Common myeloid progenitor, CD34-positive (primary cell): Measurements from ENCODE around the gene ACTG1.

Experiments
- CTCF ChIA-PET: fragments of 350-600 bp; sonication (Branson Sonifier 250); formaldehyde crosslinking; loops from one replicate; lab custom pipeline; 2021; ENCODE audit warnings: antibody characterized with exemption; lab: Charles Lee
- POLR2A ChIA-PET: fragments of 350-600 bp; sonication (Branson Sonifier 250); formaldehyde crosslinking; loops from one replicate; lab custom pipeline; 2021; ENCODE audit warnings: antibody characterized with exemption; lab: Charles Lee
- DNase-seq, 3 donors: peaks; one replicate each; pipeline versions ENCODE4 v3.0.0 to v3.0.0-alpha.2; 2013
- H3K27ac ChIP-seq, 2 experiments: 1 replicate in 1 of 2; 2 replicates in 1 of 2; pipeline ENCODE4 v1.7.0; 2013; ENCODE audit warnings: inconsistent platforms in 2 of 2, low read length in 2 of 2, mild to moderate bottlenecking in 2 of 2, low read depth in 1 of 2, moderate library complexity in 1 of 2; ENCODE audit not compliant: severe bottlenecking in 2 of 2, insufficient read depth in 1 of 2, poor library complexity in 1 of 2
- H3K27me3 ChIP-seq, 5 experiments: replicated peaks in 2 of 5; 1 replicate in 3 of 5; 2 replicates in 2 of 5; pipeline versions ENCODE4 v1.6.1 to v1.7.0; 2013; ENCODE audit warnings: low read length in 4 of 5, mild to moderate bottlenecking in 2 of 5, moderate library complexity in 2 of 5, inconsistent platforms in 1 of 5; ENCODE audit not compliant: insufficient read depth in 5 of 5, control insufficient read depth in 4 of 5
- H3K36me3 ChIP-seq, 4 experiments: 1 replicate in 2 of 4; 2 replicates in 2 of 4; pipeline versions ENCODE4 v1.6.1 to v1.7.0; 2013; ENCODE audit warnings: low read length in 3 of 4, control low read depth in 1 of 4, mild to moderate bottlenecking in 1 of 4; ENCODE audit not compliant: control insufficient read depth in 4 of 4, insufficient read depth in 4 of 4
- H3K4me1 ChIP-seq, 4 experiments: 1 replicate in 3 of 4; 2 replicates in 1 of 4; pipeline versions ENCODE4 v1.6.1 to v1.7.1; 2013; ENCODE audit warnings: low read length in 3 of 4, mild to moderate bottlenecking in 3 of 4, control low read depth in 1 of 4, inconsistent platforms in 1 of 4, moderate library complexity in 1 of 4; ENCODE audit not compliant: control insufficient read depth in 4 of 4, insufficient read depth in 4 of 4; ENCODE audit errors: control extremely low read depth in 1 of 4
- H3K4me3 ChIP-seq, 7 experiments: 1 replicate in 4 of 7; 2 replicates in 3 of 7; pipeline versions ENCODE4 v1.5.1 to v1.7.0; 2013; ENCODE audit warnings: mild to moderate bottlenecking in 7 of 7, low read length in 6 of 7, moderate library complexity in 6 of 7, inconsistent platforms in 2 of 7, low read depth in 2 of 7, control low read depth in 1 of 7; ENCODE audit not compliant: insufficient read depth in 4 of 7, control insufficient read depth in 1 of 7; ENCODE audit errors: extremely low read depth in 1 of 7
- H3K9me3 ChIP-seq, 5 experiments: 1 replicate in 4 of 5; 2 replicates in 1 of 5; pipeline versions ENCODE4 v1.6.1 to v1.7.1; 2013; ENCODE audit warnings: low read length in 4 of 5, mild to moderate bottlenecking in 2 of 5, inconsistent platforms in 1 of 5, low read depth in 1 of 5, moderate library complexity in 1 of 5; ENCODE audit not compliant: control insufficient read depth in 4 of 5, insufficient read depth in 2 of 5; ENCODE audit errors: control extremely low read depth in 1 of 5
- WGBS: methylation state at CpG from one replicate; pipeline ENCODE4 v1.1.5; 2013; ENCODE audit not compliant: insufficient coverage; 5-methylcytosine and 5-hydroxymethylcytosine counted together

ACTG1 gene

DNA sequence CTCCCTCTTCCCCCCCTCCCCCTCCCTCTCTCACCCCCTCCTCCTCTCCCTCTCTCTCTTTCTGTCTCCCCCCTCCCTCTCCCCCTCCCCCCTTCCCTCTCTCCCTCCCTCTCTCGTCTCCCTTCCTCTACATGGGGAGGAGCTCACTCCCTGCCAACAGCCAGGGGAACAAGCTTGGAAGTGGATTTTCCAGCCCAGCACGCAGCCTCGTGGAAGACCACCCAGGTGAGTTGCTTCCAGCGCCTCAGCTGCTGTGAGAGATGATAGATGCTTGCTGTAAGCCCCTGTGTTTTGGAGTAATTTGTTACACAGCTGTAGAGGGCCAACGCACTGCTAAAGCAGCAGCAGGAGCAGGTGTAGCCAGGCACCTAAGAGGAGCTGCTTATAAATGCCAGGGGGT, 20.8 kb downstream of the ACTG1 start:
- Histone ChIP-seq H3K27ac (no peak overlapping the region), H3K4me3 (no peak overlapping the region), H3K36me3 (no peaks in the 10 kb centered on the region), H3K9me3 (no peaks in the 10 kb centered on the region), H3K27me3 (peaks cover 0 to 2% (median 0%) of the 10 kb centered on the region in 5 experiments), H3K4me1 (peaks cover 0 to 40% (median 29%) of the 10 kb centered on the region in 4 experiments)
- DNase-seq: no peak
- POLR2A ChIA-PET: interaction anchor here (1.0 kb wide), 1 partner anchor 26 kb away, joined by 3 read pairs; no protein-coding TSS in a partner anchor
- CTCF ChIA-PET: interaction anchor here (0.7 to 1.8 kb wide), 2 partner anchors 9 to 18 kb away, joined by 3 to 5 read pairs; no protein-coding TSS in a partner anchor
- 65% methylated on average over 4 of the region's 5 CpGs for WGBS

DNA sequence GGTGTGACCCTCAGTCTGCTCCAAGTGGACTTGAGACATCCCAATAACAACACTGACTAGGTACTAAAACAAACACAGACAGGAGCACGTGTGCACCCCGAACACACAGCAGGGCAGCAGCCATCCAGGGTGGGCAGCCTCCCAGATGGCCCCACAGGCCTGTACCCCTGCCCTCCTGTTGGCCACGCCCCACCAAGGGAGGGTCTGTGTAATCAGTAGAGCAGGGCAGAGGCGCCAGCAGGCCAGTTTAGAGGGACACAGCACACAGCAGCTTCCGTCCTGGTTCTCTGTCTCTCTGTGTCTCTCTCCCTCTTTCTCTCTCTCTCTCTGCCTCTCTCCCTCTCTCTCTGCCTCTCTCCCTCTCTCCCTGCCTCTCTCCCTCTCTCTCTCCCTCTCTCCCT, 21.4 kb downstream of the ACTG1 start:
- Histone ChIP-seq H3K27ac (no peak overlapping the region), H3K4me3 (no peak overlapping the region)
- CTCF ChIA-PET: interaction anchor here (1.8 to 2.5 kb wide), 2 partner anchors 11 to 18 kb away, joined by 5 to 7 read pairs; no protein-coding TSS in a partner anchor

GRCh38 chr17:81489998-81490992, 22.3 kb downstream of the ACTG1 start:
- H3K4me3 ChIP-seq: no peak overlapping the region
- ChIA-PET CTCF (interaction anchor here (1.1 to 2.5 kb wide), 4 partner anchors 11 to 61 kb away, joined by 4 to 7 read pairs (median 5); no protein-coding TSS in a partner anchor), POLR2A (interaction anchor here (1.0 kb wide), 1 partner anchor 24 kb away, joined by 3 read pairs; no protein-coding TSS in a partner anchor)
- peaks cover 0 to 2% (median 0%) of the 10 kb centered on the region in 5 experiments for H3K27me3 ChIP-seq
- no peaks in the 10 kb centered on the region for H3K36me3 ChIP-seq
- no peak overlapping the region for H3K27ac ChIP-seq
- no peak for DNase-seq
- H3K4me1 ChIP-seq: peaks cover 4 to 53% (median 40%) of the 10 kb centered on the region in 4 experiments
- H3K9me3 ChIP-seq: no peaks in the 10 kb centered on the region
- WGBS: 60% methylated on average over 9 of the region's 14 CpGs

More for the DNA sequence above, 21.4 kb downstream of the ACTG1 start:
- 84% methylated on average over 4 of the region's 5 CpGs for WGBS
- Histone ChIP-seq H3K36me3 (no peaks in the 10 kb centered on the region), H3K27me3 (peaks cover 0 to 2% (median 0%) of the 10 kb centered on the region in 5 experiments), H3K4me1 (peaks cover 0 to 46% (median 34%) of the 10 kb centered on the region in 4 experiments), H3K9me3 (no peaks in the 10 kb centered on the region)
- DNase-seq: no peak
- POLR2A ChIA-PET: interaction anchor here (1.0 kb wide), 1 partner anchor 27 kb away, joined by 3 read pairs; no protein-coding TSS in a partner anchor

DNA sequence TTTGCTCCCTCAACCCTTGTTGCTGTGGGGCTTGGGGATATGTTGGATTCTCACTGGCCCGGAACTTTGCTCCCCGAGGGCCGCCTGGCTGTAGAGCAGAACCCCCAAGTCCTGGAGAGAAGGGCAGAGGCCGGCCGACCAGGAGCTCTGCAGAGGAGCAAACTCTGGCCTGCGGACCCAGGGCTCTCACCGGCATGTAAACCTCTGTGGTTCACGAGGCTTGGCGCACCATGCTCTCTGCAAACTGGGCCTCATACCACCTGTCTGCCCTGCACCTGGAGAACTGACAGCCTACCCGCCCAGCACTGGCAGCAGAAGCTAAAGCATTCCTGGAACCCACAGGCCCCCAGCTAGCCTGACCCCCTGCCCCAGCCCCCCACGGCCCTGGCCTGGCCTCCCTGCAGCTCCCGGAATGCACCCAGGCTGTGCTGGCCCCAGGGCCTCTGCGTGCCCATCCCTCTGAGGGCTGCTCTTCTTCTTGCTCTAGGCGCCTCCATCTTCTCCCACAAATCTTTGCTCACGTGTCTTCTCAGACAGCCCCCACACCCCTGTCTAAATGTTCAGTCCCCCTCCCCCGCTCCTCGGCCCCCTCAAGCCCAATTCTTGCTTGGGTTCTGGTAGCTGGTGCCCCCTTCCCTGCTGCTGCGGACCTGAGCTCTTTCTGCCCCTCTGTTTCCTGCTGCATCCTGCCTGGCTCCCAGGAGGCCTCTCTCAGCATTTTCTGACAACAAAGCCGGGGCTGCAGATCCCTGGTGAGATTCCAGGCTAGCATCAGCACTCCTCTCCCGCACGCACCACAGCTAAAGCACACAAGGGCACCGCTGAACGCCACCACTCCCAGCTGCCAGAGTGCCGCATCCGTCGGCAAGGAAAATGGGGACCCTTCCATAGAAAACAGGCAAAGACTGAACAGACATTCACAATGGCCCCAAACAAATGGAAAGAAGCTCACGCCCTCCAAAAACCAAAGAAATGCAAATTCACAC, 23.3 kb downstream of the ACTG1 start:
- no peak overlapping the region for H3K27ac ChIP-seq
- no peaks in the 10 kb centered on the region for H3K9me3 ChIP-seq
- no peaks in the 10 kb centered on the region for H3K27me3 ChIP-seq
- DNase-seq: no peak
- POLR2A ChIA-PET: interaction anchor here (1.0 kb wide), 1 partner anchor 25 kb away, joined by 3 read pairs; no protein-coding TSS in a partner anchor
- CTCF ChIA-PET: interaction anchor here (1.0 to 2.5 kb wide), 5 partner anchors 10 to 60 kb away, joined by 3 to 7 read pairs (median 4); no protein-coding TSS in a partner anchor
- WGBS: 94% methylated on average over 23 of the region's 27 CpGs
- H3K4me3 ChIP-seq: no peak overlapping the region
- H3K36me3 ChIP-seq: no peaks in the 10 kb centered on the region
- H3K4me1 ChIP-seq: peaks cover 4 to 62% (median 48%) of the 10 kb centered on the region in 4 experiments

DNA sequence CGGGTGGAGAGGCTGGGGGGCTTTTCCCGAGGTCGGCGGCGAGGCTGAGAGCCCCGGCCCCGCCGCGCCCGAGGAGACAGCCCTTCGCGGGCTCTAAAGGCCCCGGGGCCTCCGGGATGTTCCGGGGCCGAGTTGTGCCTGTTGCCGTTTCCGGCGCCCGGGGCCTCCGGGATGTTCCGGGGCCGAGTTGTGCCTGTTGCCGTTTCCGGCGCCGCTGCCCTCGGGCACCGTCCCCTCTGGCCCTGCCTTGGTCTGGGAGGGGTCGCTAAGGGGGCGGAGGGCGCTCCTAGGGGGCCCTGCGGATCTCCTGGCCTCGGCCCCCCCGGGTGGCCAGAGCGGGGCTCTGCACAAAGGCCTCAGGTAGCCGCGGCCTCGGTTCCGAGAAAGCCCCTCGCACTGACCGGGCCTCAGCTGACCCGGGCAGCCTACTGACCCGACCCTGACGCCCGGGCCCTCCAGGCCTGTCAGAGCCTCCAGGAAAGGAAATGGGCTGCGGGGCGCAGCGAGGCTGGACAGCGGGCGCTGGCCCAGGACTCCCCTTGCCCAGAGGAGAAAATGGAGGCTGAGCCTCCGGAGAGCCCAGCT, 24.2 kb downstream of the ACTG1 start:
- POLR2A ChIA-PET: no interaction called here
- WGBS: 17% methylated on average over 45 of the region's 52 CpGs
- Histone ChIP-seq H3K4me1 (peaks cover 4 to 70% (median 57%) of the 10 kb centered on the region in 4 experiments), H3K4me3 (peak overlapping the region in 6 of 7 experiments; percentile 29 to 69 (median 60)), H3K36me3 (no peaks in the 10 kb centered on the region), H3K27me3 (no peaks in the 10 kb centered on the region), H3K27ac (peak overlapping the region; percentile 33 to 61), H3K9me3 (no peaks in the 10 kb centered on the region)
- DNase-seq: no peak
- CTCF ChIA-PET: interaction anchor here (1.0 kb wide), 1 partner anchor 9 kb away, joined by 3 read pairs; no protein-coding TSS in a partner anchor
